Measurements from ENCODE around the gene KIZ.

GRCh38 chr20:21183722-21184121, 57.8 kb downstream of the KIZ start:
- TF ChIP-seq CTCF (IDR thresholded peaks at IDR 0.05): no peak
- no peak for TF ChIP-seq POLR2A (IDR thresholded peaks at IDR 0.05)
